HepG2 (cell line): ENCODE data around the gene TYROBP. TPM values are rescaled to one million over a fixed set of nuclear protein-coding genes. Genes with fewer than 3 reads are reported as not detected.

Experiments used
- CC2D1A ChIP-seq: sonication (generic); formaldehyde crosslinking; IDR thresholded peaks from 2 replicates; pipeline ENCODE4 v1.8.1; 2023; ENCODE audit warnings: mild to moderate bottlenecking, missing genetic modification reagents
- EHMT2 ChIP-seq: fragments of 200-600 bp; sonication (generic); IDR thresholded peaks from 2 replicates; pipeline ENCODE4 v1.7.0; 2017; ENCODE audit warnings: antibody characterized with exemption, low read depth, low read length, borderline replicate concordance
- JUND ChIP-seq: sonication (generic); formaldehyde crosslinking; IDR thresholded peaks from 2 replicates; pipeline ENCODE4 v1.8.0; 2022; ENCODE audit warnings: mild to moderate bottlenecking, missing genetic modification reagents
- MLXIP ChIP-seq: sonication (generic); formaldehyde crosslinking; IDR thresholded peaks from 2 replicates; pipeline ENCODE4 v1.9.0; 2021; ENCODE audit warnings: missing genetic modification reagents, borderline replicate concordance
- RXRB ChIP-seq: IDR thresholded peaks from 2 replicates; pipeline ENCODE4 v1.6.1; 2016; ENCODE audit warnings: borderline replicate concordance, missing genetic modification reagents, missing compliant biosample characterization
- SMC3 ChIP-seq: IDR thresholded peaks from 2 replicates; pipeline ENCODE4 v1.6.1; 2011; ENCODE audit warnings: low read length, improper control_type of control experiment
- SNAPC5 ChIP-seq: sonication (generic); formaldehyde crosslinking; IDR thresholded peaks from 2 replicates; pipeline ENCODE4 v1.8.1; 2023; ENCODE audit warnings: mild to moderate bottlenecking, missing genetic modification reagents, borderline replicate concordance
- TOE1 ChIP-seq: sonication (generic); formaldehyde crosslinking; IDR thresholded peaks from 2 replicates; pipeline ENCODE4 v1.4.0; 2020; ENCODE audit warnings: mild to moderate bottlenecking, missing genetic modification reagents
- UBTF ChIP-seq: sonication (generic); formaldehyde crosslinking; IDR thresholded peaks from 2 replicates; pipeline ENCODE4 v1.4.0; 2020; ENCODE audit warnings: mild to moderate bottlenecking, missing genetic modification reagents
- XRCC5 ChIP-seq: fragments of 200-400 bp; formaldehyde crosslinking; optimal IDR thresholded peaks from 2 replicates; pipeline ENCODE3; 2017; ENCODE audit warnings: mild to moderate bottlenecking, low read length
- ZFP36 ChIP-seq: fragments of 150-350 bp; IDR thresholded peaks from 2 replicates; pipeline ENCODE4 v1.6.1; 2018; ENCODE audit warnings: borderline replicate concordance, low read length, low read depth; ENCODE audit not compliant: partially characterized antibody
- ZNF253 ChIP-seq: sonication (generic); formaldehyde crosslinking; IDR thresholded peaks from 2 replicates; pipeline ENCODE4 v1.8.0; 2022; ENCODE audit warnings: mild to moderate bottlenecking, missing genetic modification reagents, borderline replicate concordance
- ZNF446 ChIP-seq: sonication (generic); formaldehyde crosslinking; IDR thresholded peaks from 2 replicates; pipeline ENCODE4 v1.5.0; 2020; ENCODE audit warnings: mild to moderate bottlenecking, missing genetic modification reagents
- ZNF572 ChIP-seq: sonication (generic); formaldehyde crosslinking; IDR thresholded peaks from 2 replicates; pipeline ENCODE4 v1.5.1; 2020; ENCODE audit warnings: mild to moderate bottlenecking, missing genetic modification reagents
- ZNF672 ChIP-seq: sonication (generic); formaldehyde crosslinking; IDR thresholded peaks from 2 replicates; pipeline ENCODE4 v1.8.1; 2022; ENCODE audit warnings: missing genetic modification reagents
- ZNF83 ChIP-seq: sonication (generic); formaldehyde crosslinking; IDR thresholded peaks from 2 replicates; pipeline ENCODE4 v1.4.0; 2020; ENCODE audit warnings: missing genetic modification reagents, mild to moderate bottlenecking, borderline replicate concordance
- polyA plus RNA-seq, 8 experiments: library from polyadenylated mRNA; depleted of rRNA in 3 of 8; stranded (reverse) in 7 of 8; unstranded in 1 of 8; fragments of >200 nt; fragmentation: Illumina TruSeq in 4 of 8; extraction: Trizol in 4 of 8; gene quantifications; 2 replicates each; pipeline versions ENCODE4 v1.2.1 to v1.2.3, GENCODE V29; 2011 to 2016; ENCODE audit warnings: low read depth in 4 of 8, missing spikeins in 1 of 8, mixed read lengths in 1 of 8; ENCODE audit not compliant: insufficient read depth in 1 of 8
- total RNA-seq, 5 experiments: library from RNA; depleted of rRNA; stranded (reverse); fragments of >200 nt; fragmentation: Illumina TruSeq; extraction: Trizol; gene quantifications; 2 replicates each; pipeline ENCODE4 v1.2.3, GENCODE V29; 2016; ENCODE audit warnings: low read depth in 1 of 5
- TF ChIP-seq, protein P1 (sequence below): sonication (generic); formaldehyde crosslinking; IDR thresholded peaks from 2 replicates; pipeline ENCODE4 v1.5.0; 2020; ENCODE audit warnings: mild to moderate bottlenecking, missing genetic modification reagents, moderate library complexity
- TF ChIP-seq, protein P2 (sequence below), 2 experiments: IDR thresholded peaks; 2 replicates each; pipeline ENCODE4 v1.6.1; 2011 to 2012; ENCODE audit warnings: low read length in 2 of 2, borderline replicate concordance in 1 of 2, low read depth in 1 of 2, mild to moderate bottlenecking in 1 of 2, moderate library complexity in 1 of 2

The TYROBP gene
- total and polyA plus RNA-seq, 2 of the 13 experiments (the other 11 are each of a cell fraction or from before 2014, with no cell fraction given) = not detected

GRCh38 chr19:35882114-35882832 lies 25.8 kb downstream of the TYROBP start (continued):
- TF ChIP-seq UBTF = no peak
- no peak for TF ChIP-seq MLXIP
- no peak for TF ChIP-seq ZNF83 (CRISPR knock-in tag)
- TF ChIP-seq ZNF672 (CRISPR knock-in tag) = no peak
- TF ChIP-seq EHMT2 = no peak
- TF ChIP-seq TOE1 (CRISPR knock-in tag) = no peak
- TF ChIP-seq, protein P1, sequence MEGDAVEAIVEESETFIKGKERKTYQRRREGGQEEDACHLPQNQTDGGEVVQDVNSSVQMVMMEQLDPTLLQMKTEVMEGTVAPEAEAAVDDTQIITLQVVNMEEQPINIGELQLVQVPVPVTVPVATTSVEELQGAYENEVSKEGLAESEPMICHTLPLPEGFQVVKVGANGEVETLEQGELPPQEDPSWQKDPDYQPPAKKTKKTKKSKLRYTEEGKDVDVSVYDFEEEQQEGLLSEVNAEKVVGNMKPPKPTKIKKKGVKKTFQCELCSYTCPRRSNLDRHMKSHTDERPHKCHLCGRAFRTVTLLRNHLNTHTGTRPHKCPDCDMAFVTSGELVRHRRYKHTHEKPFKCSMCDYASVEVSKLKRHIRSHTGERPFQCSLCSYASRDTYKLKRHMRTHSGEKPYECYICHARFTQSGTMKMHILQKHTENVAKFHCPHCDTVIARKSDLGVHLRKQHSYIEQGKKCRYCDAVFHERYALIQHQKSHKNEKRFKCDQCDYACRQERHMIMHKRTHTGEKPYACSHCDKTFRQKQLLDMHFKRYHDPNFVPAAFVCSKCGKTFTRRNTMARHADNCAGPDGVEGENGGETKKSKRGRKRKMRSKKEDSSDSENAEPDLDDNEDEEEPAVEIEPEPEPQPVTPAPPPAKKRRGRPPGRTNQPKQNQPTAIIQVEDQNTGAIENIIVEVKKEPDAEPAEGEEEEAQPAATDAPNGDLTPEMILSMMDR = peak; percentile 67
- TF ChIP-seq ZNF572 = no peak
- TF ChIP-seq, protein P2, sequence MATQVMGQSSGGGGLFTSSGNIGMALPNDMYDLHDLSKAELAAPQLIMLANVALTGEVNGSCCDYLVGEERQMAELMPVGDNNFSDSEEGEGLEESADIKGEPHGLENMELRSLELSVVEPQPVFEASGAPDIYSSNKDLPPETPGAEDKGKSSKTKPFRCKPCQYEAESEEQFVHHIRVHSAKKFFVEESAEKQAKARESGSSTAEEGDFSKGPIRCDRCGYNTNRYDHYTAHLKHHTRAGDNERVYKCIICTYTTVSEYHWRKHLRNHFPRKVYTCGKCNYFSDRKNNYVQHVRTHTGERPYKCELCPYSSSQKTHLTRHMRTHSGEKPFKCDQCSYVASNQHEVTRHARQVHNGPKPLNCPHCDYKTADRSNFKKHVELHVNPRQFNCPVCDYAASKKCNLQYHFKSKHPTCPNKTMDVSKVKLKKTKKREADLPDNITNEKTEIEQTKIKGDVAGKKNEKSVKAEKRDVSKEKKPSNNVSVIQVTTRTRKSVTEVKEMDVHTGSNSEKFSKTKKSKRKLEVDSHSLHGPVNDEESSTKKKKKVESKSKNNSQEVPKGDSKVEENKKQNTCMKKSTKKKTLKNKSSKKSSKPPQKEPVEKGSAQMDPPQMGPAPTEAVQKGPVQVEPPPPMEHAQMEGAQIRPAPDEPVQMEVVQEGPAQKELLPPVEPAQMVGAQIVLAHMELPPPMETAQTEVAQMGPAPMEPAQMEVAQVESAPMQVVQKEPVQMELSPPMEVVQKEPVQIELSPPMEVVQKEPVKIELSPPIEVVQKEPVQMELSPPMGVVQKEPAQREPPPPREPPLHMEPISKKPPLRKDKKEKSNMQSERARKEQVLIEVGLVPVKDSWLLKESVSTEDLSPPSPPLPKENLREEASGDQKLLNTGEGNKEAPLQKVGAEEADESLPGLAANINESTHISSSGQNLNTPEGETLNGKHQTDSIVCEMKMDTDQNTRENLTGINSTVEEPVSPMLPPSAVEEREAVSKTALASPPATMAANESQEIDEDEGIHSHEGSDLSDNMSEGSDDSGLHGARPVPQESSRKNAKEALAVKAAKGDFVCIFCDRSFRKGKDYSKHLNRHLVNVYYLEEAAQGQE (IDR thresholded peaks at IDR 0.05; ENCODE audit: borderline replicate concordance in 1 of 2, low read depth in 1 of 2, low read length in 2 of 2) = 0 out of 4 replicates have a peak, but pooled peaks of 1 of the 2 experiments have one; percentile 12
- TF ChIP-seq ZFP36 = no peak
- peak; percentile 51; the same call in 1 of the 2 replicates for TF ChIP-seq SMC3
- no peak for TF ChIP-seq ZNF253 (CRISPR knock-in tag)
- no peak for TF ChIP-seq SNAPC5 (CRISPR knock-in tag)
- TF ChIP-seq RXRB (CRISPR knock-in tag) = no peak
- TF ChIP-seq CC2D1A = no peak
- TF ChIP-seq JUND = no peak
- TF ChIP-seq ZNF446 (CRISPR knock-in tag) = no peak
- no peak for TF ChIP-seq XRCC5
